Uterus (tissue), 2 donors: Measurements from ENCODE around the gene DKKL1.

ENCODE experiments used
- CTCF ChIP-seq, 4 experiments: fragments of 200-600 bp in 2 of 4; fragments of 450-650 bp in 2 of 4; sonication (generic) in 2 of 4; IDR thresholded peaks; one replicate each; pipeline ENCODE4 v1.5.1; 2016 to 2019; ENCODE audit warnings: antibody characterized with exemption in 4 of 4, mild to moderate bottlenecking in 2 of 4, moderate library complexity in 1 of 4
- POLR2A ChIP-seq, 2 donors: fragments of 450-650 bp; IDR thresholded peaks; one replicate each; pipeline ENCODE4 v1.6.1; 2016; ENCODE audit warnings: antibody characterized with exemption in 2 of 2, mild to moderate bottlenecking in 1 of 2, moderate library complexity in 1 of 2

GRCh38 chr19:49419173-49419572, 55.5 kb downstream of the DKKL1 start:
- TF ChIP-seq CTCF (IDR thresholded peaks at IDR 0.05) (no peak), POLR2A (IDR thresholded peaks at IDR 0.05) (no peak)
